A549 (cell line): ENCODE results near the gene CKLF. TPM values are rescaled to one million over a fixed set of nuclear protein-coding genes. Genes with fewer than 3 reads are reported as not detected.

Source experiments
- ATAC-seq, 2 experiments: fragments of 200-7000 bp in 1 of 2; fragments of >200 bp in 1 of 2; cut with Nextera tagmentation in 1 of 2; cut with Tn5 transposase in 1 of 2; 3 replicates each; pipeline versions ENCODE4 v1.8.0 to v1.9.1; 2018 to 2020; ENCODE audit warnings: mild to moderate bottlenecking in 1 of 2, moderate library complexity in 1 of 2
- CTCF ChIA-PET: fragments of 300-600 bp; sonication (Branson Sonifier 250); formaldehyde crosslinking; extraction: SDS; loops from one replicate; lab custom pipeline; 2021; ENCODE audit warnings: antibody characterized with exemption, inconsistent platforms; lab: Yijun Ruan, JAX
- POLR2A ChIA-PET: fragments of 350-600 bp; formaldehyde crosslinking; extraction: SDS; loops from one replicate; lab custom pipeline; 2021; ENCODE audit warnings: antibody characterized with exemption, inconsistent platforms; lab: Yijun Ruan, JAX
- DNase-seq, 2 experiments: peaks; one replicate each; pipeline versions ENCODE4 v3.0.0 to v3.0.0-alpha.2; 2011 to 2016; ENCODE audit warnings: low read depth in 1 of 2, low spot score in 1 of 2
- FAIRE-seq: peaks from 2 replicates; lab custom pipeline; 2011; peaks lifted over from hg19 to GRCh38; lab: Jason Lieb, UNC
- H3K27ac ChIP-seq, 2 experiments: fragments of >200 bp; sonication (Bioruptor Twin); formaldehyde crosslinking; 3 replicates each; pipeline ENCODE4 v1.5.1; 2016 to 2017
- H3K4me1 ChIP-seq: fragments of >200 bp; sonication (Bioruptor Twin); formaldehyde crosslinking; 3 replicates; pipeline ENCODE4 v1.6.1; 2016
- H3K4me2 ChIP-seq: fragments of >200 bp; sonication (Bioruptor Twin); formaldehyde crosslinking; 3 replicates; pipeline ENCODE4 v1.6.1; 2016
- H3K4me3 ChIP-seq: fragments of >200 bp; sonication (Bioruptor Twin); formaldehyde crosslinking; 3 replicates; pipeline ENCODE4 v1.5.1; 2016
- H3K9me3 ChIP-seq: fragments of >200 bp; sonication (Bioruptor Twin); formaldehyde crosslinking; 3 replicates; pipeline ENCODE4 v1.6.1; 2016
- BCL3 ChIP-seq: fragments of >200 bp; sonication (Bioruptor Twin); formaldehyde crosslinking; IDR thresholded peaks from 3 replicates; pipeline ENCODE4 v1.6.1; 2016
- CEBPB ChIP-seq, 2 experiments: fragments of >200 bp in 1 of 2; sonication (Bioruptor Twin) in 1 of 2; formaldehyde crosslinking in 1 of 2; IDR thresholded peaks; 2 replicates each; pipeline ENCODE4 v1.6.1; 2012 to 2016
- CHD4 ChIP-seq: fragments of 200-600 bp; sonication (generic); IDR thresholded peaks from 2 replicates; pipeline ENCODE4 v1.6.1; 2016; ENCODE audit warnings: antibody characterized with exemption, mild to moderate bottlenecking, borderline replicate concordance
- E2F6 ChIP-seq: IDR thresholded peaks from 2 replicates; pipeline ENCODE4 v1.6.1; 2012; ENCODE audit warnings: low read depth, borderline replicate concordance
- EHF ChIP-seq: fragments of 250-450 bp; sonication (Bioruptor Pico); IDR thresholded peaks from 2 replicates; pipeline ENCODE4 v1.5.0; 2020; ENCODE audit warnings: mild to moderate bottlenecking
- EP300 ChIP-seq, 2 experiments: fragments of >200 bp; sonication (Bioruptor Twin); formaldehyde crosslinking; IDR thresholded peaks; 2 replicates in 1 of 2; 3 replicates in 1 of 2; pipeline ENCODE4 v1.6.1; 2016 to 2017
- FOSB ChIP-seq: fragments of 250-450 bp; sonication (Bioruptor Pico); IDR thresholded peaks from 2 replicates; pipeline ENCODE4 v1.5.0; 2020; ENCODE audit warnings: mild to moderate bottlenecking, moderate library complexity
- FOSL2 ChIP-seq, 2 experiments: fragments of 450-650 bp in 1 of 2; fragments of >200 bp in 1 of 2; sonication (Bioruptor Twin) in 1 of 2; formaldehyde crosslinking; IDR thresholded peaks; 2 replicates each; pipeline versions ENCODE4 v1.5.0 to v1.6.1; 2016 to 2020; ENCODE audit warnings: mild to moderate bottlenecking in 1 of 2, moderate library complexity in 1 of 2
- GATA3 ChIP-seq: IDR thresholded peaks from 2 replicates; pipeline ENCODE4 v1.6.1; 2012; ENCODE audit warnings: borderline replicate concordance
- HOXB5 ChIP-seq: fragments of 250-450 bp; sonication (Bioruptor Pico); IDR thresholded peaks from 2 replicates; pipeline ENCODE4 v1.5.0; 2020; ENCODE audit warnings: mild to moderate bottlenecking, moderate library complexity
- JUNB ChIP-seq: fragments of >200 bp; sonication (Bioruptor Twin); formaldehyde crosslinking; IDR thresholded peaks from 2 replicates; pipeline ENCODE4 v1.6.1; 2016
- KDM5A ChIP-seq: fragments of 200-600 bp; sonication (generic); IDR thresholded peaks from 2 replicates; pipeline ENCODE4 v1.6.1; 2016; ENCODE audit warnings: antibody characterized with exemption, mild to moderate bottlenecking
- RNF2 ChIP-seq: fragments of 200-600 bp; sonication (generic); IDR thresholded peaks from 2 replicates; pipeline ENCODE4 v1.6.1; 2016; ENCODE audit warnings: low read depth, mild to moderate bottlenecking, antibody characterized with exemption, moderate library complexity, borderline replicate concordance
- SREBF2 ChIP-seq: fragments of 450-650 bp; IDR thresholded peaks from 2 replicates; pipeline ENCODE4 v1.6.1; 2014; ENCODE audit warnings: mild to moderate bottlenecking, moderate library complexity
- TFCP2L1 ChIP-seq: fragments of 250-450 bp; sonication (Bioruptor Pico); IDR thresholded peaks from 2 replicates; pipeline ENCODE4 v1.5.0; 2021; ENCODE audit warnings: mild to moderate bottlenecking
- TP53 ChIP-seq: fragments of 250-450 bp; sonication (Bioruptor Pico); IDR thresholded peaks from 2 replicates; pipeline ENCODE4 v1.5.0; 2021; ENCODE audit warnings: mild to moderate bottlenecking, moderate library complexity
- ZFP36 ChIP-seq: fragments of 450-650 bp; IDR thresholded peaks from 2 replicates; pipeline ENCODE4 v1.6.1; 2014; ENCODE audit warnings: borderline replicate concordance; ENCODE audit not compliant: partially characterized antibody
- WGBS: methylation state at CpG from one replicate; pipeline ENCODE4 v1.1.6; 2017; ENCODE audit errors: missing lambda C conversion rate; 5-methylcytosine and 5-hydroxymethylcytosine counted together
- polyA plus RNA-seq, 4 experiments: library from polyadenylated mRNA; depleted of rRNA in 3 of 4; stranded (reverse); fragments of >200 nt; fragmentation: RNase III in 1 of 4; extraction: RNeasy Plus Mini Kit Qiagen cat#74134 plus additional on column Dnase treatment in 1 of 4; gene quantifications; 2 replicates in 3 of 4; 3 replicates in 1 of 4; pipeline ENCODE4 v1.2.3, GENCODE V29; 2011 to 2017
- TF ChIP-seq, protein P1 (sequence below): fragments of >200 bp; sonication (Bioruptor Twin); formaldehyde crosslinking; IDR thresholded peaks from 3 replicates; pipeline ENCODE4 v1.5.1; 2016
- TF ChIP-seq, protein P2 (sequence below): fragments of 200-600 bp; sonication (generic); IDR thresholded peaks from 2 replicates; pipeline ENCODE4 v1.6.1; 2016; ENCODE audit warnings: antibody characterized with exemption, mild to moderate bottlenecking, moderate library complexity
- TF ChIP-seq, protein P3 (sequence below): IDR thresholded peaks from 2 replicates; pipeline ENCODE4 v1.6.1; 2012

The CKLF gene
- polyA plus RNA-seq, 2 of the 4 experiments (the other 2 are of a cell fraction), result 85.1 to 87.0 TPM

- TF ChIP-seq, protein P1, sequence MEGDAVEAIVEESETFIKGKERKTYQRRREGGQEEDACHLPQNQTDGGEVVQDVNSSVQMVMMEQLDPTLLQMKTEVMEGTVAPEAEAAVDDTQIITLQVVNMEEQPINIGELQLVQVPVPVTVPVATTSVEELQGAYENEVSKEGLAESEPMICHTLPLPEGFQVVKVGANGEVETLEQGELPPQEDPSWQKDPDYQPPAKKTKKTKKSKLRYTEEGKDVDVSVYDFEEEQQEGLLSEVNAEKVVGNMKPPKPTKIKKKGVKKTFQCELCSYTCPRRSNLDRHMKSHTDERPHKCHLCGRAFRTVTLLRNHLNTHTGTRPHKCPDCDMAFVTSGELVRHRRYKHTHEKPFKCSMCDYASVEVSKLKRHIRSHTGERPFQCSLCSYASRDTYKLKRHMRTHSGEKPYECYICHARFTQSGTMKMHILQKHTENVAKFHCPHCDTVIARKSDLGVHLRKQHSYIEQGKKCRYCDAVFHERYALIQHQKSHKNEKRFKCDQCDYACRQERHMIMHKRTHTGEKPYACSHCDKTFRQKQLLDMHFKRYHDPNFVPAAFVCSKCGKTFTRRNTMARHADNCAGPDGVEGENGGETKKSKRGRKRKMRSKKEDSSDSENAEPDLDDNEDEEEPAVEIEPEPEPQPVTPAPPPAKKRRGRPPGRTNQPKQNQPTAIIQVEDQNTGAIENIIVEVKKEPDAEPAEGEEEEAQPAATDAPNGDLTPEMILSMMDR, result no peak; the same call in 2 of the 3 replicates
- TF ChIP-seq, protein P2, sequence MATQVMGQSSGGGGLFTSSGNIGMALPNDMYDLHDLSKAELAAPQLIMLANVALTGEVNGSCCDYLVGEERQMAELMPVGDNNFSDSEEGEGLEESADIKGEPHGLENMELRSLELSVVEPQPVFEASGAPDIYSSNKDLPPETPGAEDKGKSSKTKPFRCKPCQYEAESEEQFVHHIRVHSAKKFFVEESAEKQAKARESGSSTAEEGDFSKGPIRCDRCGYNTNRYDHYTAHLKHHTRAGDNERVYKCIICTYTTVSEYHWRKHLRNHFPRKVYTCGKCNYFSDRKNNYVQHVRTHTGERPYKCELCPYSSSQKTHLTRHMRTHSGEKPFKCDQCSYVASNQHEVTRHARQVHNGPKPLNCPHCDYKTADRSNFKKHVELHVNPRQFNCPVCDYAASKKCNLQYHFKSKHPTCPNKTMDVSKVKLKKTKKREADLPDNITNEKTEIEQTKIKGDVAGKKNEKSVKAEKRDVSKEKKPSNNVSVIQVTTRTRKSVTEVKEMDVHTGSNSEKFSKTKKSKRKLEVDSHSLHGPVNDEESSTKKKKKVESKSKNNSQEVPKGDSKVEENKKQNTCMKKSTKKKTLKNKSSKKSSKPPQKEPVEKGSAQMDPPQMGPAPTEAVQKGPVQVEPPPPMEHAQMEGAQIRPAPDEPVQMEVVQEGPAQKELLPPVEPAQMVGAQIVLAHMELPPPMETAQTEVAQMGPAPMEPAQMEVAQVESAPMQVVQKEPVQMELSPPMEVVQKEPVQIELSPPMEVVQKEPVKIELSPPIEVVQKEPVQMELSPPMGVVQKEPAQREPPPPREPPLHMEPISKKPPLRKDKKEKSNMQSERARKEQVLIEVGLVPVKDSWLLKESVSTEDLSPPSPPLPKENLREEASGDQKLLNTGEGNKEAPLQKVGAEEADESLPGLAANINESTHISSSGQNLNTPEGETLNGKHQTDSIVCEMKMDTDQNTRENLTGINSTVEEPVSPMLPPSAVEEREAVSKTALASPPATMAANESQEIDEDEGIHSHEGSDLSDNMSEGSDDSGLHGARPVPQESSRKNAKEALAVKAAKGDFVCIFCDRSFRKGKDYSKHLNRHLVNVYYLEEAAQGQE, result no peak
- TF ChIP-seq HOXB5 (CRISPR knock-in tag) (0 out of 2 replicates have a peak, but pooled peaks have one; percentile 16), SREBF2 (no peak), E2F6 (no peak), TP53 (CRISPR knock-in tag) (no peak), TFCP2L1 (no peak), GATA3 (peak; percentile 81; the same call in 1 of the 2 replicates), JUNB (peak; percentile 81), CEBPB (IDR thresholded peaks at IDR 0.05) (peak in 1 of 2 experiments; percentile 35; a peak in 1 of 4 replicates), RNF2 (no peak), FOSB (CRISPR knock-in tag) (no peak), EP300 (IDR thresholded peaks at IDR 0.05) (peak; percentile 79 to 87; a peak in 3 of 5 replicates)
Observed at GRCh38 chr16:66511602-66512271, 40.6 kb upstream of the CKLF start (continued).

DNA sequence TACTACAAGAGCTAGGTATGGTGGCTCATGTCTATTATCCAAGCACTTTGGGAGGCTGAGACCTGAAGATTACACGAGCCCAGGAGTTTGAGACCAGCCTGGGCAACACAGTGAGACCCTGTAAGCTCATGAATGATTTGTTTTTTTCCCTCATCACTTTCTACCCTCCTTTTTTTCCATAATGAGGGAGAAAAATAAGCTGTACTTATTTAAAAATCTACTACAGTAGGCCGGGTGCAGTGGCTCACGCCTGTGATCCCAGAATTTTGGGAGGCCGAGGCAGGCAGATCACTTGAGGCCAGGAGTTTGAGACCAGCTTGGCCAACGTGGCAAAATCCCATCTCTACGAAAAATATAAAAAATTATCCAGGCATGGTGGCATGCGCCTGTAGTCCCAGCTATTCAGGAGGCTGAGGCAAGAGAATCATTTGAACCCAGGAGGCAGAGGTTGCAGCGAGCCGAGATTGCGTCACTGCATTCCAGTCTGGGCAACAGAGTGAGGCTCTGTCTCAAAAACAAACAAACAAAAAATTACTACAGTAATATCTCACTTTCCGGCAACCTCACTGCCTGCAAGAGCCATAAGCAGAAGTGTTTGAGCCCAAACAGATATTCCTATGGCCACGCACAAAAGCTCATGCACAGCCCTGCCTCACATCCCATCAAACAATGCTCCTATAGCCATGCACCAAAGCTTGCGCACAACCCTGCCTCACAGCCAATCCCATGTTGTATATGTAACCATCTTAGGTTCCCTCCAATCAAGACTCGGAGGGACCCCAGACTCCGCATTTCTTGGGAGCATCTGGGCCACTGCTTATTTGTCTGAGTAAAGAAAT is 39.9 kb upstream of the CKLF start:
- 28% methylated on average over 15 of the region's 15 CpGs for whole genome bisulfite sequencing
- FAIRE-seq, result no peak
- POLR2A ChIA-PET, result interaction anchor here (0.5 to 1.7 kb wide), 4 partner anchors 10 to 40 kb away, joined by 3 to 8 read pairs (median 4); partner anchors contain the start of gene CKLF
- peaks cover 2% of the 10 kb centered on the region; the same call in 2 of the 3 replicates for H3K9me3 ChIP-seq
- CTCF ChIA-PET, result interaction anchor here (0.7 to 8.2 kb wide), 13 partner anchors 10 to 155 kb away, joined by 3 to 68 read pairs (median 6); partner anchors contain the start of gene CKLF
- DNase-seq, result peak in 1 of 2 experiments; percentile 86
- peak overlapping the region; percentile 95 to 97 for H3K27ac ChIP-seq
- ATAC-seq, result peak in 1 of 2 experiments; percentile 7; a peak in 3 of 6 replicates
- peak overlapping the region; percentile 28; the same call in 1 of the 3 replicates for H3K4me3 ChIP-seq
- H3K4me2 ChIP-seq, result peak overlapping the region; percentile 86
- peaks cover 87% of the 10 kb centered on the region for H3K4me1 ChIP-seq
- no peak for TF ChIP-seq KDM5A
- no peak for TF ChIP-seq FOSL2 (IDR thresholded peaks at IDR 0.05)
- TF ChIP-seq FOSL2 (CRISPR knock-in tag; IDR thresholded peaks at IDR 0.05), result peak; percentile 25; the same call in 1 of the 2 replicates
- TF ChIP-seq EHF (CRISPR knock-in tag), result no peak
- no peak for TF ChIP-seq CHD4
- peak; percentile 63 to 66; a peak in 2 of 5 replicates for TF ChIP-seq EP300 (IDR thresholded peaks at IDR 0.05)
- TF ChIP-seq ZFP36, result no peak
- peak; percentile 47; the same call in 1 of the 3 replicates for TF ChIP-seq BCL3
- 0 out of 2 replicates have a peak, but pooled peaks have one; percentile 46 for TF ChIP-seq FOSB (CRISPR knock-in tag)
- peak; percentile 73 for TF ChIP-seq GATA3
- TF ChIP-seq, protein P2, result no peak
- TF ChIP-seq, protein P3, sequence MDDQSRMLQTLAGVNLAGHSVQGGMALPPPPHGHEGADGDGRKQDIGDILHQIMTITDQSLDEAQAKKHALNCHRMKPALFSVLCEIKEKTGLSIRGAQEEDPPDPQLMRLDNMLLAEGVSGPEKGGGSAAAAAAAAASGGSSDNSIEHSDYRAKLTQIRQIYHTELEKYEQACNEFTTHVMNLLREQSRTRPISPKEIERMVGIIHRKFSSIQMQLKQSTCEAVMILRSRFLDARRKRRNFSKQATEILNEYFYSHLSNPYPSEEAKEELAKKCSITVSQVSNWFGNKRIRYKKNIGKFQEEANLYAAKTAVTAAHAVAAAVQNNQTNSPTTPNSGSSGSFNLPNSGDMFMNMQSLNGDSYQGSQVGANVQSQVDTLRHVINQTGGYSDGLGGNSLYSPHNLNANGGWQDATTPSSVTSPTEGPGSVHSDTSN, result no peak; the same call in 1 of the 2 replicates
- peak; percentile 28; the same call in 1 of the 2 replicates for TF ChIP-seq JUNB
